Measurements from ENCODE around the gene ITPKB.
"Not testable (repeated sequence)": the region's sequence is repeated elsewhere in the genome, so short reads cannot be mapped to it uniquely, and the experiment has no call there.

The ITPKB gene

GRCh38 chr1:226722901-226723656 lies 16.0 kb downstream of the ITPKB start:
- H3K4me1 ChIP-seq (ENCODE audit: insufficient read depth, low read length) = peaks cover 5% of the 10 kb centered on the region; the same call in 1 of the 2 replicates
- H3K27ac ChIP-seq (ENCODE audit: low read length) = no peak overlapping the region
- H4K20me1 ChIP-seq (ENCODE audit: insufficient read depth, low read length) = peaks cover 69% of the 10 kb centered on the region
- H3K4me2 ChIP-seq (ENCODE audit: insufficient read depth, low read length) = no peak overlapping the region
- no peaks in the 10 kb centered on the region for H3K27me3 ChIP-seq (ENCODE audit: insufficient read depth, low read length, poor library complexity)
- H2AFZ ChIP-seq (ENCODE audit: low read depth, low read length) = no peak overlapping the region
- peaks cover 92% of the 10 kb centered on the region for H3K79me2 ChIP-seq (ENCODE audit: insufficient read depth, low read length)
- DNase-seq = no peak
- H3K4me3 ChIP-seq (ENCODE audit: low read depth in 1 of 2, low read length in 2 of 2) = no peak overlapping the region
- peaks cover 72% of the 10 kb centered on the region for H3K36me3 ChIP-seq (ENCODE audit: insufficient read depth, low read length)
- no peaks in the 10 kb centered on the region for H3K9me3 ChIP-seq (ENCODE audit: insufficient read depth, low read length, severe bottlenecking)
- TF ChIP-seq EZH2 (IDR thresholded peaks at IDR 0.05; ENCODE audit: borderline replicate concordance, low read depth, low read length, severe bottlenecking) = no peak
- TF ChIP-seq CTCF (IDR thresholded peaks at IDR 0.05; ENCODE audit: borderline replicate concordance, extremely low read depth, low read length, poor library complexity, severe bottlenecking) = no peak
- no peak for ATAC-seq (ENCODE audit: insufficient read depth, low read depth)
- no peak overlapping the region for H3K9ac ChIP-seq (ENCODE audit: low read depth, low read length)

- Histone ChIP-seq H3K27me3 (ENCODE audit: insufficient read depth, low read length, poor library complexity) (no peaks in the 10 kb centered on the region), H4K20me1 (ENCODE audit: insufficient read depth, low read length) (peaks cover 68% of the 10 kb centered on the region), H3K9ac (ENCODE audit: low read depth, low read length) (no peak overlapping the region), H3K9me3 (ENCODE audit: insufficient read depth, low read length, severe bottlenecking) (no peaks in the 10 kb centered on the region), H3K27ac (ENCODE audit: low read length) (no peak overlapping the region), H2AFZ (ENCODE audit: low read depth, low read length) (no peak overlapping the region), H3K4me3 (ENCODE audit: low read depth in 1 of 2, low read length in 2 of 2) (no peak overlapping the region), H3K4me2 (ENCODE audit: insufficient read depth, low read length) (no peak overlapping the region), H3K36me3 (ENCODE audit: insufficient read depth, low read length) (peaks cover 68% of the 10 kb centered on the region), H3K79me2 (ENCODE audit: insufficient read depth, low read length) (peaks cover 90% of the 10 kb centered on the region), H3K4me1 (ENCODE audit: insufficient read depth, low read length) (peaks cover 3% of the 10 kb centered on the region; the same call in 1 of the 2 replicates)
- ATAC-seq (ENCODE audit: insufficient read depth, low read depth) (no peak), DNase-seq (no peak)
- TF ChIP-seq CTCF (IDR thresholded peaks at IDR 0.05; ENCODE audit: borderline replicate concordance, extremely low read depth, low read length, poor library complexity, severe bottlenecking) (no peak), EZH2 (IDR thresholded peaks at IDR 0.05; ENCODE audit: borderline replicate concordance, low read depth, low read length, severe bottlenecking) (no peak)
Observed at GRCh38 chr1:226722240-226722900, 16.7 kb downstream of the ITPKB start.

- not testable (repeated sequence) for H3K27ac ChIP-seq (ENCODE audit: low read length); H3K9me3 ChIP-seq (ENCODE audit: insufficient read depth, low read length, severe bottlenecking); H2AFZ ChIP-seq (ENCODE audit: low read depth, low read length); ATAC-seq (ENCODE audit: insufficient read depth, low read depth); DNase-seq; H3K4me2 ChIP-seq (ENCODE audit: insufficient read depth, low read length); H3K4me3 ChIP-seq (ENCODE audit: low read depth in 1 of 2, low read length in 2 of 2); H3K9ac ChIP-seq (ENCODE audit: low read depth, low read length); H3K27me3 ChIP-seq (ENCODE audit: insufficient read depth, low read length, poor library complexity); H3K4me1 ChIP-seq (ENCODE audit: insufficient read depth, low read length)
- Histone ChIP-seq H3K36me3 (ENCODE audit: insufficient read depth, low read length) (peaks cover 56% of the 10 kb centered on the region), H3K79me2 (ENCODE audit: insufficient read depth, low read length) (peaks cover 89% of the 10 kb centered on the region), H4K20me1 (ENCODE audit: insufficient read depth, low read length) (peaks cover 59% of the 10 kb centered on the region)
Observed at GRCh38 chr1:226720574-226720973, 18.5 kb downstream of the ITPKB start.

Measured in DND-41 (cell line).